Measurements from ENCODE around the gene STRAP.

- TF ChIP-seq CTCF (IDR thresholded peaks at IDR 0.05) = no peak
- TF ChIP-seq EP300 (IDR thresholded peaks at IDR 0.05) = no peak
- no peak for TF ChIP-seq POLR2AphosphoS5 (IDR thresholded peaks at IDR 0.05)
Measured at GRCh38 chr12:15897433-15897832, 15.2 kb downstream of the STRAP start.
